HK-2 (cell line): ENCODE results near the gene PLEKHM2.

ENCODE experiments used
- DNase-seq: peaks from one replicate; pipeline ENCODE4 v3.0.0-alpha.2; 2018; ENCODE audit not compliant: unreplicated experiment

PLEKHM2 gene

DNA sequence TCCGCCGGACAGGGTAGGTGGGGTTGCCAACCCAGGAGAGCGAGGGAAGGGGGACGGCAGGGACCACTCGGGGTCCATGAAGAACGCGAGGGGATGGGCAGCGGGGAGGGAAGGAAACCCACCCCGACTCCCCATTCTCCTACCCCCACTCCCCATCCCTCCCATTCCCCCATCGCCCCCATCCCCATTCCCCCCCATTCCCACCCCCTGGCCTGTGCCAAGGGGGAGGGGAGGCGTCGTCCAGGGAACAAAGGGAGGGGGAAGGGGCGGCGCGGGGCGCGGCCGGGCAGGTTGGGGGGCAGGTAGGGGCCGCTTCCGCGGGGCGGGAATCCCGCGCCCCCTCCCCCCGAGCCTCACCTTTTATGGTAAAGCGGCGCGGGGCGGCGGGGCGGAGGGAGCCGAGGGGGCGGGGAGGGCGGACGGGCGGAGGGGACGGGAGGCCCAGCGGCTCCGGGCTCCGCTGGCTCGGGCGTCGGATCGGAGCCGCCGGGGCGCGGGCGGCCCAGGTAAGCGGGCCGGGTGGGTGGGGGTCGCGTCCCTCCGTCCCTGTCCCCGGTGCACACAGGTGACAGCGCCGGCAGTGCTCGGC, 74.3 kb downstream of the PLEKHM2 start, which contains the start of gene FBLIM1:
Gene FBLIM1, plus strand, starts transcription at position 453 of the 589 bp plus-strand sequence. CDS start 6,189 bp downstream, outside the sequence.
- DNase-seq = no peak

DNA sequence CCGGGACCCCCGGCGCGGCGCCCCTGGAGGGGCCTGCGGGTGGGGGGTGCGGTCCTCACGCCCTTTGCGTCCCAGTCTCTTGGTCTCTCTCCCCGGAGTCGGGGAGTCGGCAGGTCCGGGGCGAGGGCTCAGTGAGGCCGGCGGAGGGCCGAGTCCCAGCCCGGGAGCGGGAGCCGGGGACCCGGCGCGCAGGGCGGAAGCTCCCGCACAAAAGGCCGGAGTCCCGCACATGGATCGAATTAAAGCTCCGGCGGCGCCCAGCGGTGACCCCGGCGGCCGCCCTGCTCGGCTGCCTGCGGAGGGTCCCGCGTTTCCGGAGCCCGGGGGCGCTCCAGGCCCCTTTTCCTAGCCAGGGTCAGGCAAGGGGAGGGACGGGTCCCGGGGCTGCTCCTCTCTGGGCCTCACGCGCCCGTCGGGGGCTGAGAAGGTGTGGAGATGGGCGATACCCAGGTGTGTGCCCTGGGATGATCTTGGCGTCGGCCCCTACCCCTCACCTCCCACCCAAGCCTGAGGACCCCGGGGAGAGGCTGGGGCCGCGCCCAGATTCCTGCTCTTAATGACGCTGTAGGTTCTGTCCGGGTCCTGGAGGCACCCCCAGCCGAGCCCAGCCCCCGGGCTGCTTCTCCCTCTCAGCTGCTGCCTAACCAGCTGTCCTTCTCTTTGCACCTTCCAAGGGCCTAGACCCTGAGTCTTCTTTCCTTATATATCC, 75.0 kb downstream of the PLEKHM2 start:
- DNase-seq = no peak

DNA sequence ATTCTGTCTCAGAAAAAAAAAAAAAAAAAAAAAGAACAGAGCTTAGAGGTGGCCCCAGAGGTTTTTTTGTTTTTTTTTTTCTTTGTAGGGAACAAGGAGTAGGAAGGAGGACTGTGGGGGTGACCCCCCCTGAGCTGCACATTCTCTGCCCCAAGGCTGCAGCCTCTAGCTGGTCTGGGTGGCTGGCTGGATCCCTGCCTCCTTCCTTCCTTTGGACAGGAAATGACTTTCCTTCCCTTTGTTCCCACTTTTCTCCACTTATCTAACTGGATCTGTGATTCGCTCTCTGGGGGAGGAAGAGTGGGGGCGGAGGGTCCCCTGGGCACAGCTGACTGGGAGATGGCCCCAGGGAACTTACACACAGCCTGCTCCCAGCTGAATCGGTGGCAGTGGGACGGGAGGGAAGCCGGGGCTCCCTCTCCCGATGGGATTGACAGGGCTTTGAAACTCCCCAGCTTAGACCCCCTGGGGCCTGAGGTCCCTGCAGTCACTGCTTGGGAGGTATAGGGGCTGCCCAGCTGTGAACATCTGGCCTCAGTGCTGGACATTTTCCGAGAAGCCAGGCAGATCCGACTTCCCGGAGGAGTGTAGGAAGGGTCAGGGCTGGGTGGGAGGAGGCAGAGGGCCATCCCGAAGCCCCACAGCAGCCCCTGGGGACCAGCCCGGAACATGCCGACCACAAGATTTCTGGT, 76.5 kb downstream of the PLEKHM2 start:
- DNase-seq = peak; percentile 33

DNA sequence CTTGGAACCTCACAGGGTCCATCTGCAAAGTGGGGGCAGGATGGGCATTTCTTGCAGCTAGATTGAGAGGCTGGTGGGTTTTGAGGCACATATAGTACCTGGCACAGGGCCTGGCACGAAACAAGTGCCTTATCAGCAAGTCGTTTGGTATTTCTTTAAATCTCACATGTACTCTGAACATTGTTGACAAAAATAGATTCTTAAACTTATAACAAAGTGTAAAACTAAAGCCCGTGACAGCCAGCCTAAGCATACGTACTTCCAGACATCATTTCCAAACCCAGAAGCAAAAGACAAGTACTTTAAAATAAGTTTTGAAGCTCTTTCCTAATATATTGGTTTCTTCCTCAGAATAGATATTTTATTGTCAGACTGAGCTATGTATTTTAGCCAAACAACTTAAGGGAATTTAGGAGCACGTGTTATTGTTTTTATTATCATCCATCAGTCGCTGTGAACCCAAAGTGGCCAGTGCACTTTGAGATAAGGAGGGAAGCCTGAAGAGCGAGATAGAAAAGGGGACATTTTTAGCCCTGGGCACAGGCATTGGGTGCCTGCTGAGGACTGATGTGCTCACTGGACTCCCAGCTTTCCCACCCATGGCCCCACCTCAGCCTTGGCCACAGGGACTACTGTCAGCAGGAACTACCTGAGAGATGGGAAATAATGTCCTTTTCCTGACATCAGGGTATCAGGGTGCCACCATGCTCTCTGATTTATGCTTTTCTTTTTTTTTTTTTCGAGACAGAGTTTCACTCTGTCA, 77.4 kb downstream of the PLEKHM2 start:
- DNase-seq = no peak

DNA sequence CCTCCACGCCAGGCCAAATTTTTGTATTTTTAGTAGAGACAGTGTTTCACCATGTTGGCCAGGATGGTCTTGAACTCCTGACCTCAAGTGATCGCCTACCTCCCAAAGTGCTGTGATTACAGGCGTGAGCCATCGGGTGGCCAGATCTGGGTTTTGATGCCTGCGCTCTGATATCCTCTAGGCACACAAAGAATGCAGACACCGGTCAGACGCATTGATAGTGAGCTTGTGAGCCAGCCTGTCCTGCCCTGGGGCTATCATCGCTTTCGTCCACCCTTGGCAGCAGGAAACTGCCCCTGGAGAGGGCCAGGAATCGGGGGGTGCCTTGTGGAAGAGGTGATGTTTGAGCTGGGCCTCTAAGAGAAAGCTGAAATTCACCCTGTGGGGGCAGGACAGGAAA, 78.4 kb downstream of the PLEKHM2 start:
- DNase-seq = no peak

DNA sequence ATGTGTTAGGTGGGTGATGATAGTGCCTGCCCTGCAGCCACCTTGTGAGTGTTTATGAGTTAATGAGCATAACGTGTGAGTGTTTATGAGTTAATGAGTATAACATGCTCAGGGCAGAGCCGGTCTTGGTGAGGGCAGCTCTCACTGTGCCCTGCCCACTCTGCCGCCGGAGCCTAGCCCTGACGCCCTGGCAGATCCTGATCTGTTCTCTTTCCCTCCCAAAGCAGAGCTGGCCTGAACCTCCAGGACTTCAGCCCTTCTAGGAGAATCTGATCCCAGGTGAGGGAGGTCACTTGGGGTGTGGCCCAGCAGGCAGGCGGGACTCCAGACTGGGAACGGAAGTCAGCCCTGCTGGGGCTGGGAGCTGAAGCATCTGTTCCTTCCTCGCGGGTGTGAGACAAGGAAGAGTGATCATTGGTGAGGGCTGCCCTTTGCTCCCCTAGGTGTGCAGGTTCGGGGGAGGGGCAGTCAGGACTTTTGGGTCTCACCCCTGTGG, 80.2 kb downstream of the PLEKHM2 start:
- no peak for DNase-seq

DNA sequence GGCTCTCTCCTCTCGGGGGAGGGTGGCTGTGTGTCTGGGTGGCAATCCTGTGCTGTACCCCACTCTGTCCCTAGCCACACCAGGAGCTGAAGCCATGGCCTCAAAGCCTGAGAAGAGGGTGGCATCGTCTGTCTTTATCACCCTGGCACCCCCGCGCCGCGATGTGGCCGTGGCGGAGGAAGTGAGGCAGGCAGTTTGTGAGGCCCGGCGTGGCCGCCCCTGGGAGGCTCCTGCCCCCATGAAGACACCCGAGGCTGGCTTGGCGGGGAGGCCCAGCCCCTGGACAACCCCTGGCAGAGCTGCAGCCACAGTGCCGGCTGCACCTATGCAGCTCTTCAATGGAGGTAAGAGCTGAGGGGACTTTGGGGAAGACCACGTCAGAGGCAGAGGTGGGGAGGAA, 80.8 kb downstream of the PLEKHM2 start:
- no peak for DNase-seq

DNA sequence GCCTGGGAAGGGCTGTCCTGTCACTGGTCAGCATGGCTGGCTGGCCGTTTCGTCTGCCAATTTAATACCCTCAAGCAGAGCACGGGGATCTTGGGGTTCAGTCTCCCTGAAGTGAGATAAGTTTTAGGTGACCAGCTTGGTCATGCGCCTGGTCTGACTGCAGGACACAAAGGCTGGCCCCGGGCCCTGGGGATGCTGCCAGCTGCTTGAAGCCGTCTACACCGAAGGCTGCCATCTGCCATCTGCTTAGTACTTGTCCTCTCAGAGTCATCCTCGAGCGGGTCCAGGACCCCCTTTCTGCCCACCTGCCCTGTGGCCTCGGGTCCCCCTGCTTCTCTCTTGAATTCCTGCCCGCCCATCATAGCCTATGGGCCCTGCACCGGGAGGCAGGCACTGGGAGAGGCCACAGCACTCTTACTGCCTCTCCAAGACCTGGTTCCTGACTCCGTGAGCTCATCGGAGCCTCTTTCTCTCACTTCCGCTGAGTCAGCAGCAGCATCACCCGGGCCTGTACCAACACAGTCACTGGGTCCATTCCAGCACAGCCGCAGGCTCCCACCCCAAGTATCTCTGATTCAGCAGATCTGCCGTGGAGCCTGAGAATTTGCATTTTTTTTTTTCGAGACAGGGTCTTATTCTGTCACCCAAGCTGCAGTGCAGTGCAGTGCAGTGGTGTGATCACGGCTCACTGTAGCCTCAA, 81.5 kb downstream of the PLEKHM2 start:
- peak; percentile 63 for DNase-seq

DNA sequence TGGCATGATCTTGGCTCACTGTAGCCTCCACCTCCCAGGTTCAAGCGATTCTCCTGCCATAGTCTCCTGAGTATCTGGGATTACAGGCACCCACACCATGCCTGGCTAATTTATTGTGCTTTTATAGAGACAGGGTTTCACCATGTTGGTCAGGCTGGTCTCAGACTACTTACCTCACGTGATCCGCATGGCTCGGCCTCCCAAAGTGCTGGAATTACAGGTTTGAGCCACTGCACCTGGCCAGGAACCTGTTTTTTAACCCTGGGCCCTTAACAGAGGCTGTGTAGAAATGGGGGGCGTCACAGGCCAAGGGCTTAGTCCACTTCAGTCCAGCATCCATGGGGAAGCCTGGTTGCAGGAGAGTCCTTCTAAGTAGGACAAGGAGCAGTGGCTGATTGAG, 83.8 kb downstream of the PLEKHM2 start:
- DNase-seq = no peak

DNA sequence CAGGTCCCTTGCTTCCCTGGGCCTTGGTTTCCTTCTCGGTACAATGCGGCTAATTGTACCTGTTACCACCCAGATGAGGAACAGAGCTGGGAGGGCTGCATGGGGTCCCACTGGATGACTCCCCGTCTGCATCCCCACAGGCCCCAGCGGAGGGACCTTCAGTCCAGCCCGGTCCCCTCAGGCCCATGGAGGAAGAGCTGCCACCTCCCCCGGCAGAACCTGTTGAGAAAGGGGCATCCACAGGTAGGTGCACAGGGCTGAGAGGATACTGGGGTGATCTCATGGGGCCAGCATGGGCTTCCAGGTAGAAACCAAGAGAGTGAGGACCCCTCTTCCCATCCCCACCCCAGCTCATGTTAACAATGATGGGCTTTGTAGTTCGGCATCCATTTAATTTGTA, 84.3 kb downstream of the PLEKHM2 start:
- DNase-seq = no peak

DNA sequence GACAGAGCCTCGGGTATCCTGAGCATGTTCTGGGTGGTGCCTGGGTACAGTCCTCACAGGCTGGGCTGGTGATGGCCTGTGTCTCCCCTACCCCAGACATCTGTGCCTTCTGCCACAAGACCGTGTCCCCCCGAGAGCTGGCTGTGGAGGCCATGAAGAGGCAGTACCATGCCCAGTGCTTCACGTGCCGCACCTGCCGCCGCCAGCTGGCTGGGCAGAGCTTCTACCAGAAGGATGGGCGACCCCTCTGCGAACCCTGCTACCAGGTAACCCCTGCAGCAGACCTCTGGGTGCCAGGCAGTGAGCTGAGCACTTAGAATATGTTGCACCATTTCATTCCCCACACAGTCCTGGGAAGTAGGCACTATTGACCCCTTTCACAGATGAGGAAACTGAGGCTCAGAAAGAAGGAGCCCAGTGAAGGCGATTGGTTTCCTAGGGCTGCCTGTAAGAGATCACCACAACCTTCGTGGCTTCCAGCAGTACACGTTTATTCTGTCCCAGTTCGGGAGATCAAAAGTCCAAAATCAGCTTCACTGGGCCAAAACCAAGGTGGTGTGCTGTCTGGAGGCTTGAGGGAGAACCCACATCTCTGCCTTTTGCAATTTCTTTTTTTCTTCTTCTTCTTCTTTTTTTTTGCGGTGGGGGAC, 86.3 kb downstream of the PLEKHM2 start:
- DNase-seq = no peak

DNA sequence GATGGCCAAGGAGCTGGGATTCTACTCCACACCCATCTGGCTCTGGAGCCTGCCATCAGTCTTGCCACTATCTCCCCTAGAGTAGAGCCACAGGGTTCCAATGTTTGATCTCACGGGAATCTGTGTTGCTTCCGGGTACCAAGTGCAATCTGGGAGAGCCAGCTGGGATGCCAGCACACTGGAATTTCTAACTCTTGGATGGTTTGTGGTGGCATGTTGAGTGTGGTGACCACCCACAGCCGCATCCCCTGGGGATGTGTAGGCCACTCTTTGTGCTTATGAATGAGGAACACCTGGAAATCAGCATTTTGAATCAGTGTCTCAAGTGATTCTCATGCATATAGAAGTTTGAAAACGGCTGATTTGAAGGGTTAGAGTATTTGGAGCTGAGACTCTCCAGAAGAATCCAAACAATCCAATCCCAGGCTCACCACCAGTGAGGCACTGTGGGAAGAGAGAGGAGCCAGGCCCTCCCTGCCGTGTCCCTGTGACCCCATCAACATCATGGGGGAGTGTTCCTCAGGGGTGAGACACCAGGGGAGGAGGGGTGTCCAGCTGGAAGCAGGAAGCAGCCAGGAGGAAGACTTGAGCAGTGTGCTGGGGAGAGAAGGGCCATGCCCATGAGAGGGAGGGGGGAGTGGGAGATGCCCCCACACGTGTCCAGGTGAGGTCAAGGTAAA, 87.9 kb downstream of the PLEKHM2 start:
- no peak for DNase-seq

DNA sequence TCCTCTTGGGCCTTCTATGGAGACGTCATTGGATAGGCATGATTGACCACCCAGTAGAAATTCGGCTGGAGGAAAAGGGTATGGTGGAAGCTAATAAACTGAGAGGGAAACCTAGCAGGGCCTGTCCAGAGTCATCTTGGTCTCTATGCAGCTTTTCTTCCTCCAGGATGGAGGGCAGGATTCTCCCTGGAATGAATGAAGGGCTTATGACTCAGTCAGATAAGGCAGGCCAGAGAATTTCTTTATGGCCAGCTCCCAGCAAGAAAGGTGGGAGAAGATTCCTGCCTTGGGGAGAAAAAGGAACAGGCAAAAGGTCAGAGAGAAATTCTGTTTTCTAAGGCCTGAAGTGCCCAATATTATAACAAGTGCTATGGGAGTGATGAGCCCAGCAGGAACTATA, 91.6 kb downstream of the PLEKHM2 start:
- DNase-seq = no peak

DNA sequence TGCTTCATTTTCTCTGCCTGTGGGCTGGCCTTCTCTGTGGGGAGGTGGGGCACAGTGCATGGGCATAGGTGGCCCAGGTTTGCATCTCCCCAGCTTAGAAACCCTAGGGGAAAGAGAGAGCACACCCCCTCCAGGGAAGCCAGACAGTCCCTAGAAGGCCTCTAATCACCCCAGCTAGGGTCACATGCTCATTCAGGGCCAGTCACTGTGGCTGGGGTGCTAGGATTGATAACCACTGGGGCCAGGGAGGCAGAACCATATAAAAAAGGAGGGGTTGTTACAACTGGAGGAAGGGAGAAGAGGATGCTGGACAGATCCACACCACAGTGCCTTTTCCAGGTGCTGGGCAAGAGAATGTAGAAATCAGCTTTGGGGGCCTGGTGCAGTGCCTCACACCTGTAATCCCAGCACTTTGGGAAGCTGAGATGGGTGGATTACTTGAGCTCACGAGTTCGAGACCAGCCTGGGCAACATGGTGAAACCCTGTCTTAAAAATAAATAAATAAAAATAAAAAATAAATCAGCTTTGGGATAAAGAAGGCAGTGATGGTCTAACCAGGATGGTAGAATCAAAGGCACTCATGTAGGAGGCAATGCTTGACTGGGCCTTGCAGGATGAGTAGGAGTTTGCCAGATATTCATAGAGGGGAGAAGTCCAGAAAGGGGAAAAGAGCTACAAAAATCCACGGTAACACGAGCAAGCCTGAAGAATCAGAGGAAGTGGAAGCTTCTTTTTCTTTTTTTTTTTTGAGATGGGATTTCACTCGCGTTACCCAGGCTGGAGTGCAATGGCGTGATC, 94.0 kb downstream of the PLEKHM2 start:
- DNase-seq = no peak
